Sigmoid colon (tissue), 4 donors: ENCODE results near the gene SLC66A1.

Source experiments
- EP300 ChIP-seq, 4 donors: sonication (generic); formaldehyde crosslinking; IDR thresholded peaks; one replicate each; pipeline ENCODE4 v1.6.1; 2017; ENCODE audit warnings: antibody characterized with exemption in 4 of 4
- POLR2A ChIP-seq, 2 donors: fragments of 450-650 bp; IDR thresholded peaks; one replicate each; pipeline ENCODE4 v1.6.1; 2016; ENCODE audit warnings: antibody characterized with exemption in 2 of 2, mild to moderate bottlenecking in 2 of 2, moderate library complexity in 2 of 2
- TF ChIP-seq, protein P1 (sequence below), 4 experiments: fragments of 450-650 bp in 3 of 4; fragments of 200-600 bp in 1 of 4; IDR thresholded peaks; one replicate each; pipeline ENCODE4 v1.5.1; 2016 to 2019; ENCODE audit warnings: antibody characterized with exemption in 4 of 4, mild to moderate bottlenecking in 3 of 4, moderate library complexity in 2 of 4

DNA sequence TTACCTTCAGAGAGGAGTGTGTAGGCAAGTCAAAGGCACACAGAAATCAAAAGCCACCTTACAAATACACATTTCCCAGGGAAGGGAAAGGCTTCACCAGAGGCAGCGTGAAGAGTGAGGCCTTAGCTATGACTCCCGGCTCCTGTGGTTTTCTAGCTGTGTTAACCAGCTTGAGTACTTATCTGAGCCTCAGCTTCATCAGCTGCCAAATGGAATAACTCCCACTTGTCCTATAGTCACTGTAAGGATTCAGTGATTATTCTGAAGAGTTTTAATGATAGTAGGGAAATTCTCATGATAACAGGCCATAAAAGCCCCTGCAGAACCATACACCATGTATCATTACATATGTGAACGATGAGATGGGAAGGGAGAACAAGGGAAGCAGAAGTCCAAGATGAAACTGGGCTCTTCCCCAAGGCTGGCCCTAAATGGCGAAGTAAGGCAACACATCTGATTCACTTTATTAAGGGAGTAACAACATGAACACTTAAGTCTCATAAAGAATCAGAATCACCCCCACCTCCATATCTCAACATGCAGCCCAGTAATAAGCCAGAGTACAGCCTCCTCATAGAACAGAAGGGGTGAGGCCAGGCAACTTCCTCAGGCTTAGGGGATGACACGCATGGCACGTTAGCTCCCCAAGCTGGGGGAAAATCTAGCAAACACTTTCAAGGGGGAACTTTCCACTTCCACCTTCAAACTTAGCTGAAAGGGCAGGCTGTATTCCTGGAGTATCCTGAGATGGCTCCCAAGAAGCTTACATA lies 63.7 kb downstream of the SLC66A1 start:
- TF ChIP-seq, protein P1, sequence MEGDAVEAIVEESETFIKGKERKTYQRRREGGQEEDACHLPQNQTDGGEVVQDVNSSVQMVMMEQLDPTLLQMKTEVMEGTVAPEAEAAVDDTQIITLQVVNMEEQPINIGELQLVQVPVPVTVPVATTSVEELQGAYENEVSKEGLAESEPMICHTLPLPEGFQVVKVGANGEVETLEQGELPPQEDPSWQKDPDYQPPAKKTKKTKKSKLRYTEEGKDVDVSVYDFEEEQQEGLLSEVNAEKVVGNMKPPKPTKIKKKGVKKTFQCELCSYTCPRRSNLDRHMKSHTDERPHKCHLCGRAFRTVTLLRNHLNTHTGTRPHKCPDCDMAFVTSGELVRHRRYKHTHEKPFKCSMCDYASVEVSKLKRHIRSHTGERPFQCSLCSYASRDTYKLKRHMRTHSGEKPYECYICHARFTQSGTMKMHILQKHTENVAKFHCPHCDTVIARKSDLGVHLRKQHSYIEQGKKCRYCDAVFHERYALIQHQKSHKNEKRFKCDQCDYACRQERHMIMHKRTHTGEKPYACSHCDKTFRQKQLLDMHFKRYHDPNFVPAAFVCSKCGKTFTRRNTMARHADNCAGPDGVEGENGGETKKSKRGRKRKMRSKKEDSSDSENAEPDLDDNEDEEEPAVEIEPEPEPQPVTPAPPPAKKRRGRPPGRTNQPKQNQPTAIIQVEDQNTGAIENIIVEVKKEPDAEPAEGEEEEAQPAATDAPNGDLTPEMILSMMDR (IDR thresholded peaks at IDR 0.05) = no peak
- TF ChIP-seq POLR2A (IDR thresholded peaks at IDR 0.05) = no peak
- no peak for TF ChIP-seq EP300 (IDR thresholded peaks at IDR 0.05)
